Astrocyte of the spinal cord (primary cell): Measurements from ENCODE around the gene ZNF248.

Experiments
- DNase-seq: peaks from one replicate; pipeline ENCODE4 v3.0.0; 2011; ENCODE audit warnings: low read depth, low spot score
- H3K4me3 ChIP-seq: 2 replicates; pipeline ENCODE4 v1.5.1; 2011; ENCODE audit warnings: low read depth, mild to moderate bottlenecking, low read length, moderate library complexity
- in situ Hi-C: cut with HindIII; loops from 2 replicates; pipeline ENCODE4 v1.10.0; 2017; ENCODE audit warnings: low sequenced_read_pairs
- TF ChIP-seq, protein P1 (sequence below): IDR thresholded peaks from 2 replicates; pipeline ENCODE4 v1.5.1; 2012; ENCODE audit warnings: low read depth, mild to moderate bottlenecking, low read length, inconsistent platforms

Gene ZNF248

DNA sequence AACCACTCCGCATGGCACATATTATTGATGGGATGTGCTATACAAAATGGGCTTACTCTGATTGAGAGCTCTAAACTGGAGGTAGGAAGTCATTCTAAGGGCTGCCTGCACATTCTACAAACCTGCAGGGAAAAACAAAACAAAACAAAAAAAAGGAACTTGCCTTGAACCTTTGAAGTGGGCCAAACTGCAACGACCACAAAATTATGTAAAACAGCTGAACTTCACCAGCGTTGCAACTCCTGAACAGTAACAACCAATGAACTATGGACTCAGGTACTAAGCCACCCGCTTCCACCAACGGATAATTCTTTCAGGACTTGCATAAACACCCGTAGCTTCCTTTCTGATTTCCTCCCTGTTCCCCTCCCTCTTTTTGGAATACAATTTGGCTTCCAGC lies 80.4 kb downstream of the ZNF248 start:
- H3K4me3 ChIP-seq = no peak overlapping the region
- TF ChIP-seq, protein P1, sequence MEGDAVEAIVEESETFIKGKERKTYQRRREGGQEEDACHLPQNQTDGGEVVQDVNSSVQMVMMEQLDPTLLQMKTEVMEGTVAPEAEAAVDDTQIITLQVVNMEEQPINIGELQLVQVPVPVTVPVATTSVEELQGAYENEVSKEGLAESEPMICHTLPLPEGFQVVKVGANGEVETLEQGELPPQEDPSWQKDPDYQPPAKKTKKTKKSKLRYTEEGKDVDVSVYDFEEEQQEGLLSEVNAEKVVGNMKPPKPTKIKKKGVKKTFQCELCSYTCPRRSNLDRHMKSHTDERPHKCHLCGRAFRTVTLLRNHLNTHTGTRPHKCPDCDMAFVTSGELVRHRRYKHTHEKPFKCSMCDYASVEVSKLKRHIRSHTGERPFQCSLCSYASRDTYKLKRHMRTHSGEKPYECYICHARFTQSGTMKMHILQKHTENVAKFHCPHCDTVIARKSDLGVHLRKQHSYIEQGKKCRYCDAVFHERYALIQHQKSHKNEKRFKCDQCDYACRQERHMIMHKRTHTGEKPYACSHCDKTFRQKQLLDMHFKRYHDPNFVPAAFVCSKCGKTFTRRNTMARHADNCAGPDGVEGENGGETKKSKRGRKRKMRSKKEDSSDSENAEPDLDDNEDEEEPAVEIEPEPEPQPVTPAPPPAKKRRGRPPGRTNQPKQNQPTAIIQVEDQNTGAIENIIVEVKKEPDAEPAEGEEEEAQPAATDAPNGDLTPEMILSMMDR = no peak
- in situ Hi-C loops = no loop called here
- no peak for DNase-seq

DNA sequence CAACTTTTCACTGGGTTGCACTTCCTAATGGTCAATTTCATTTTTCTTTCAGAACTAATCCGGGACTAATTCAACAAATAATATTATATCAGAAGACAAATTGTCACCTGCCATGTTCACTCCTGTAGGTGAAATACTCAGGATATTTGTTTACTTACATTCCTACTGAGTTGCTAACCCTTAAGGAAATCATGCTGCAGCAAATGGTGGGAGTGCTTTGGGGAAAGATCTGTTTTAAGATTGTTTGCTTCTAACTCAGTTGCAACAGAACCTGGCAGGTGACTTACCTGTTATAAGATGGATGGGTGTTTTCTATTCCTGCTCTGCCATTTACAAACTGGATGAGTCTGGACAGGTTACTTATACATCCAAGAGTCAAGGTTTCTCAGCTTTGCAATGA lies 81.8 kb downstream of the ZNF248 start:
- DNase-seq = no peak
- no peak overlapping the region for H3K4me3 ChIP-seq
- TF ChIP-seq, protein P1 = no peak
- in situ Hi-C loops = no loop called here

DNA sequence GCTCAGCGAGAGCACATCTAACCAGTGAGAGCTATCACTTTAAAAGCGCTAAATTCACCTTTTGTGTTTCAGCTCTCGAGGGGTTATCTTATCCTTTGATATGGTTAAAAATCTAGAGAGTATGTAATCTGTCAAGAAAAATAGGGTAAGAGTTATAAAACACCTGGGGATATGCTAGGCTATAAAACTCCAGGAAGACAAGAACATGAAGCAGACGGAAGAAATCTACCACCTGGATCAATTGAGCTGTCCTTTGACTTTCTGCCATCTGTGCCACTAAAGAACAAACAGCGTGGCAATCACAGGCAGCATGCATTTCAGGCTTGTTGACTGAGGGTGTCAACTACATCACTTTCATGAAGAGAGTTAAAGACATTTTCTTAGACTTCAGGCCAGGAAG lies 83.1 kb downstream of the ZNF248 start:
- no peak overlapping the region for H3K4me3 ChIP-seq
- no peak for DNase-seq
- TF ChIP-seq, protein P1 = no peak
- in situ Hi-C loops = no loop called here

DNA sequence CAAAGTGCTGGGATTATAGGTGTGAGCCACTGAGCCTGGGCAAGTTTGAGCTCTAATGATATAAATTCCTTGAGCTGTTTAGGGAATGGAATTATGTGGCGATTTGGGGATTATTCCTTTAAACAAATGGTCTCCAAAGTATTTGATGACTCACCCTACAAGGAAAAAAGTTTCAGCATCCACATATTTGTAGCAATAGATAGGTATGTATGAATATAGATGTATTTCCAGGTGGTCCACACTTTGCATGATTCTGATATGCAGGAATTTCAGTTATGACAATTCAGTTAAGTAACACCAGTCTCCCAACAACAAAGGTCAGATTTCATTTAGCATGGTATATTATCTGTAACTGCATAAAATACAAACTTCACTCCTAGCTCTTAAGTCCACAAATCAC lies 92.2 kb downstream of the ZNF248 start:
- TF ChIP-seq, protein P1 = no peak
- H3K4me3 ChIP-seq = no peak overlapping the region
- DNase-seq = no peak
- in situ Hi-C loops = no loop called here

DNA sequence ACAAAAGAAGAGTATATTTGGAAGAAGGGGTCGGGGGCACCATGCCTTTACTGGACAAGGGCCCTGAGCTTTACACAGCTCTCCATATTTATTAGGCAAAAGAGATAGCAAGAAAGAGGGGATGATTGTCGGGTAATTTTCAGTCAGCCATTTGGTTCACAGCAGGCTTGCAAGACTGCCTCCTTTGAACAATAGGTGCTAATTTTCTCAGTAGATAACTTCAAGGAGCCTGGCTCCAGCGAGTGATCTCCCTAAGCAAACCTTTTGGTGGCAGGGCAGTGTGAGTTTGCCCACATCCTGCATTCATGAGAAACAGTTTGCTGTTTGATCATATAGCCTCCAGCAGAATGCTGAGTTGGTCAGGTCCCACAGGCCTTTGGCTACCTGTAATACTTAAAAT lies 94.3 kb downstream of the ZNF248 start:
- H3K4me3 ChIP-seq = no peak overlapping the region
- in situ Hi-C loops = no loop called here
- DNase-seq = no peak
- TF ChIP-seq, protein P1 = no peak

DNA sequence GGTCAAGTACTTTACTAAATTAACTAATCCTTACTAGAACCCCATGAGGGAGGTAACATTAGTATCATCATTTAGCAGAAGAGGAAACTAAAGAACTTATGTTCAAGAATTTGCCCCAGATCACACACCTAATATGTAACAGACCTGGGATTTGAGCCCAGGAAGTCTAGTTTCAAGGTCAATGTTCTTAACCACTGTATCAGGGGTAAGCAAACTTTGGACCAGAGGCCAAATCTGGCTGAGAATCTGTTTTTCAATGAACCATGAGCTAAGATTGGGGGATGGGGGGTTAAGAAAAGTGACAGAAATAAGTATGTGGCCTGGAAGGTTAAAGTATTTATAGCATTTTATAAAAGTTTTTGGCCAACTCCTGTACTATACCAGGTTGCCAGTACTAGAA lies 95.1 kb downstream of the ZNF248 start:
- in situ Hi-C loops = no loop called here
- TF ChIP-seq, protein P1 = no peak
- H3K4me3 ChIP-seq = no peak overlapping the region
- DNase-seq = no peak

DNA sequence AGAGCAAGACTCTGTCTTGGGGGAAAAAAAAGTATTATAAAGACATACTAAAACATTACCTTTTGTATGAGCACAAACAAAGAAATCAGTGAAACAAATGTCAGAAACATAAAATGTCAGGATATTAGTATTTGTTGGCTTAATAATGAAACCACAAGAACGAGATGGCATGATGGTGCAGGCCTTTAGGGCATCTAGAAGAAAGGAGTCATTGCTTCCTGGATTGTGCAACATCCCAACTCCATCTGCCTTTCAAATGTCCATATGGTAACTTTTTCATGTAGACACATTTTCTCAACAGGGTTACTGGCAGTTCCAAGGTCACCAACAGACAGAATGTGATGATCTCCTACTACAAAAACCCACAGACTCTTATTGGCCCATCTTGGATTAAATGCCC lies 96.6 kb downstream of the ZNF248 start:
- no peak overlapping the region for H3K4me3 ChIP-seq
- DNase-seq = no peak
- TF ChIP-seq, protein P1 = no peak
- in situ Hi-C loops = no loop called here
